Dedifferentiated amniotic fluid mesenchymal stem cell (primary cell): Measurements from ENCODE around the gene RANBP3.
"Not testable (repeated sequence)": the region's sequence is repeated elsewhere in the genome, so short reads cannot be mapped to it uniquely, and the experiment has no call there.

Source experiments
- DNase-seq: peaks from one replicate; pipeline ENCODE4 v3.0.0-alpha.2; 2016; ENCODE audit errors: extremely low spot score

The RANBP3 gene

GRCh38 chr19:5903624-5904351, 74.2 kb downstream of the RANBP3 start, which contains the start of gene NDUFA11:
Gene NDUFA11 (minus strand): TSS chr19:5903790. CDS start chr19:5903708, 82 bp downstream.
- DNase-seq, result peak; percentile 96

DNA sequence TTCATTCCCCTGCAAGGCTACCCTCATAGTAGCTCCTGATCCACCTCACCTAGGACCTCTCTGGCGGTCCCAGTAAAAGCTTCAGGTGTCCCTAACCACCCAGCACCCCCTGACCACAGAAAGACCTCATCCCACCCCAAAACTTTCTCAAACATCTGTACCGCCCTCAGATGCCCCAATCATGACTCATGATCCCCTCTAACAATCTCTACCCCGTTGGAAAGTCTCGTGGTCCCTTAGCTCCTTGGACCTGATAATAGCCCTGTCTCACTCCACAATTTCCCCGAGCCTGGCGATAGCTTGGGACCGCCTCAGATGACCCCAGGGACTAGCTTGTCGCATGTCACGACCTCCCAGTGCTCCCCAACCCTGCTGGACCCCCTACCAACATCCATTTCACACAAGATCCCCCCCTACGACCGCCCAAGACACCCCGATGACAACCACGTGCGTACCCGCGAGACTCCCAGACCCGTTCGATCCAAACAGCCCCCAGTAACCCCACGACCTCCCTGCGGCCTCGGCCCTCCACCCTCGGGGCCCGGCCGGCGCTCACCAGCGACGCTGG, 74.8 kb downstream of the RANBP3 start:
- DNase-seq, result peak; percentile 26

DNA sequence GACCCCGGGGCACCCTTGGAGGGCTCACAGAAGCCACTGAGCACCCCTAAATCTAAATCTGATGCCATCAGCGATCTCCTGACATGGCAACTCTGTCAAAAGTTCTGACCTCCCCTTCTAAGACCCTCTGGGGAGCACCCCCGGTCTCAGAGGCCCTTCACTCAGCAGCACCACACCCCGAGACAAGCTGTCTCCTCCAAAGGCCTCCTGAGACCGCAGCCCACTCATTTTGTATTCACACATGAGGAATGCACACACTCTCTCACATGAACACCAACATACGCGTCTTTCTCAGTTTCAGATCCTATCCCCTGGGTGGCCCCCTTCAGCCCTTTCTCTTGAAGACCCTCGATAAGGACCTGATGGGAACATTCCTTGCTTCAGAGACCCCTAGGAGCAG, 77.0 kb downstream of the RANBP3 start:
- DNase-seq, result no peak

- DNase-seq, result no peak
Observed at GRCh38 chr19:5899728-5900526, 78.0 kb downstream of the RANBP3 start.

- no peak for DNase-seq
Observed at GRCh38 chr19:5897189-5897969, 80.6 kb downstream of the RANBP3 start.

- no peak for DNase-seq
Observed at GRCh38 chr19:5896365-5897076, 81.4 kb downstream of the RANBP3 start.

- no peak for DNase-seq
Observed at GRCh38 chr19:5895890-5896289, 82.0 kb downstream of the RANBP3 start.

DNA sequence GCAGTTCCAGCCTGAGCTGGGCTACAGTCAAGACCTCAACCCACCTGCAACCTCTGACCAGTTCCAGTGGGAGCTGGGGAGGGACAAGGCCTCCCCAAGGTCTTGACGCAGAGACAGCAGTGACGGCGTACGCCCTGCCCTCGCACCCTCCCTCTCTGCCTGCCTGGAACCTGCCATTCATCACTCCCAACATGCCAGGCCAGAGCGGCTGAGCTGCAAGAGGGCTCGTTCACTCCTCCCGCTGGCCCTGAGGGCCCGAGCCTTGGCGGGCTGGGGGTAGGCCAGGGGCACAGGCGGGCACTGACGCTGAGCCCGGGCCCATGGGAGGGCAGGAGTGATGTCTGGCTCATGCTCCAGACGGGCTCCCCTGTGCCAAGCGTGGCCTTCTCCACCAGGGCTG, 82.5 kb downstream of the RANBP3 start:
- no peak for DNase-seq

- DNase-seq, result no peak
Observed at GRCh38 chr19:5894704-5895349, 83.1 kb downstream of the RANBP3 start.

DNA sequence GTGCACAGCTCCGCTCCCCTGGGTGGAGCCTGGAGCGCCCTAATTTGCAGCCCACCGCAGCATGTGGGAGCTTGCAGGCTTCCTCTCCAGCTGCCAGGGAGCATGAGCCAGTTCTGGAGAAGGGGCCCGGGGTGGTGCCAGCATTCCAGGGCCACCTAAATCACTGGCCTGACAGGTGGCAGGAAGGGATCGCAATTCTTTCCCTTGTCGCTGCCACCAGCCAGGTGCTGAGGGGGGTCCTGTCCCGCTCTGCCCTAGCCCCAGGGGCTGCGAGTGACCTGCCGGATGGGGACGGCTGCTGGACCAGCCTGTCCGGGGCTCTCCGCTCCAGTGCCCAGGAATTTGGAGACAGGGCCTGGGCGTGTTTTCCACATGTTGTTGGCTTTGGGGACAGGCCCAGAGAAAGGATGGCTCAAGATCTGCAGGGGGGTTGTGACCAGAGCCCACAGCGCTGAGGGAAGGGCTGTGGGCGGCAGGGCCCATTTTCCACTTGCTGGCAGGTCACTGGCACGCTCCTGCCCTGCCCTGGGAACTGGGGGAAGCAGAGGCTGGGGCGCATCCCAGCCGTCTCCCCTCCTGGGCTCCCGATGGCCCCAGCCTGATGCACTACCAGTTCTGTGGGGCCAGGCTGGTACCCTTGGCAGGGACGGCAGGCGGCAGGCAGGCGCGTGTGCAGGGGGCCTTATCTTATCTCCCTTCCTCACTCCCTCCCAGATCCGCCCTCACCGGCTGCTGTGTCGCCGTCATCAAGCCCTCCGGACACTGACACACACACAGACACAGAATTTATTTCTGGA, 83.8 kb downstream of the RANBP3 start:
- DNase-seq, result no peak

DNA sequence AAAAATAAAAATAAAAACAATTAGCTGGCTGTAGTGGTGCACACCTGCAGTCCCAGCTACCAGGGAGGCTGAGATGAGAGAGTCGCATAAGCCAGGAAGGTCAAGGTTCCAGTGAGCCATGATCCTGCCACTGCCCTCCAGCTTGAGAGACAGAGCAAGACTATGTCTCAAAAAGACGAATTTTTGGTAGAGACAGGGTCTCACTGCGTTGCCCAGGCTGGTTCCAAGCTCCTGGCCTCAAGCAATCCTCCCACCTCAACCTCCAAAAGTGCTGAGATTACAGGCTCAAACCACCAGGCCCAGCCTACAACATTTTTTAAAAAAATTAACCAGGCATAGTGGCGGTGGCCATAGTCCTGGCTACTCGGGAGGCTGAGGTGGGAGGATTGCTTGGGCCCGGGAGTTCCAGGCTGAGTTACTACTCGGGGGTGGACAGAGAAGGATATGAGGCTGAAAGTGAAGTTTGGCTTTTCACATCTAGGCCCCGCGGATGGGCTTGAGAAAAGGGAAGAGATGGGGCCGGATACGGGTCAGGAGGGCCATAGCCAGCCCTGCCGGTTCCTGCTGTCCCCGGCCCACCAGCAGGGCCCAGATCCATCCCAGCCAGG, 84.5 kb downstream of the RANBP3 start:
- no peak for DNase-seq

GRCh38 chr19:5892772-5893275, 85.1 kb downstream of the RANBP3 start:
- no peak for DNase-seq

DNA sequence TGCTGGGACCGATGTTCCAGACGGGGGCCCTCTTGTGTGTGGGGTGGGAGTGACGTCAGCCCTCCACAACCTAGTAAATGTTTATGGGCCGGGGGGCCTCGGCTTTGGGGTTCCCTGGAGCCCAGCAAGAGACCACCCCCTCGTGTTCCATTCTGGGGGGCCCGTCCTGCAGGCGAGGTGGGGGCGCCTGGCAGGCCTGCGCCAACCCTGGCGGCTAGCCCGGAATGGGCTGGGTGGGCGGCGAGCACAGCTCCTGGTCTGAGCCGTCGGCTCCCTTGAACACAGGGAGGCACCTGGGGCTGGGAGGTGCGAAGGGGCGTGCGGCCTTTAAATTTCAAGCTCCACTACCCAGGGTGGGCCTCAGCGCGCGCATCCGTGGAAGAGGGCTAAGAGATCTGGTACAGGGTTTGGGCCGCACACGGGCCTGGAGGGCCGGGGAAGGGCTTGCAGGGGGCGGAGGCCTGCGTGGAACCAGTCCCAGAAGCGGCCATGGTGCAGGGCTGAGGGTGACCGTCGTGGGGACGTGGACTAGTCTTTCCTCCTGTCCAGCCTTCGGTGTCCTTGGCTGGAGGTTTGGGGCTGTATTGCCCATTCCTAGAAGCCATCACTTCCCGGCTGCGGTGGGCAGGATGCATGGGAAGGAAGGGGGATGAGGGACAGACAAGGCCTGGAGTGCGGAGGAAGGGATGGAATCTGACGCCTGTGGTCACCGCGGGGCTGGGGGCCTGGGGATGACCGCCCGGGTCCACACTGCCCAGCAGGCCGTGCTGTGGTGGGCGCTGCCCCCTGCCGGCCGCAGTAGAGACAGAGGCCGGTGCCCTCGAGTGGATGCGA, 85.8 kb downstream of the RANBP3 start:
- no peak for DNase-seq

GRCh38 chr19:5891572-5891937, 86.4 kb downstream of the RANBP3 start:
- no peak for DNase-seq

DNA sequence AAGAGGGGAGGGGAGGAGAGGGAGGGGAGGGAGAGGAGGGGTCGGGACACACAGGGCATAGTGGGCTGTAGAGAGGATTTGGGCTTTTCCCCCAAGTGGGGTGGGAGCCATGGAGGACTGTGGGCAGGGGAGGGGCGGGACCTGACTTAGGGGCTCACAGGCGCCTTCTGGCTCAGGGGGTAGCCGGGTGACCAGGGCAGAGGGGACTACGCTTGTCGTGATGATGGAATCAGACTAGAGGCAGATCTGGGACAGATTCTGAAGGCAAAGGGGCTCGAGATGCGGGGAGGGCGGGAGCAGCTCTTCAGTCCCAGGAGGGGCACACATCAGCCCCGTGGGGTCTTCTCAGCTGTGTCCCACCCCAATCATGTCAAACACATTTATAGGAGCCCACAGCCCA, 87.8 kb downstream of the RANBP3 start:
- DNase-seq, result no peak

DNA sequence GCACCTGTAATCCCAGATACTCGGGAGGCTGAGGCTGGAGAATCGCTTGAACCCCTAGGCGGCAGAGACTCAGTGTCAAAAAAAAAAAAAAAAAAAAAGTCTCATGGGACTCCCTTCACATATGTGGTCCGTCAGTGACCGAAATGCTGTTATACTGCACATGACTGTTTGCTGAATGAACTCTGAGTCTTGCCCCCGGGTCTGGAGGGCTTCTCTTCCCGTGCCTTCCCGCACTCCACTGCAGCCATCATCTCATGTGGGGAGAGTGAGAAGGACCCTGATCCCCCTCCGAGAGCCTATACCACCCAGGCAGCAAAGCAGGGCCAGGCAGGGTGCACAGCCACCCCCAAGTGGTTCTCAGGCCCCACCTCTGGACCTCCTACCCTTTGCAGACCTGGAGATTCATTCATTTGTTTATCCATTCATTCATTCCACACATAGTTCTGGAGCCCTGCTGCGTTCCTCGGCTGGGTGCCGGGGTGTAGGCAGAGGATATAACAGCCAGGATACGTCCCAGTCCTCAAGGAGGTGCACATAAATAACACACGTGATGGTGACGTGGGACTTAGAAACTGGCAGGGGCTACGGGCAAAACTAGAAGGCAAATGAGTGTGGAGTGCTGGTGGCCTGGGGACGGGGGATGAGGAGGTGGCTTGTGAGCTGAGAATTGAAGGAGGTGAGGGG, 88.5 kb downstream of the RANBP3 start:
- DNase-seq, result no peak

DNA sequence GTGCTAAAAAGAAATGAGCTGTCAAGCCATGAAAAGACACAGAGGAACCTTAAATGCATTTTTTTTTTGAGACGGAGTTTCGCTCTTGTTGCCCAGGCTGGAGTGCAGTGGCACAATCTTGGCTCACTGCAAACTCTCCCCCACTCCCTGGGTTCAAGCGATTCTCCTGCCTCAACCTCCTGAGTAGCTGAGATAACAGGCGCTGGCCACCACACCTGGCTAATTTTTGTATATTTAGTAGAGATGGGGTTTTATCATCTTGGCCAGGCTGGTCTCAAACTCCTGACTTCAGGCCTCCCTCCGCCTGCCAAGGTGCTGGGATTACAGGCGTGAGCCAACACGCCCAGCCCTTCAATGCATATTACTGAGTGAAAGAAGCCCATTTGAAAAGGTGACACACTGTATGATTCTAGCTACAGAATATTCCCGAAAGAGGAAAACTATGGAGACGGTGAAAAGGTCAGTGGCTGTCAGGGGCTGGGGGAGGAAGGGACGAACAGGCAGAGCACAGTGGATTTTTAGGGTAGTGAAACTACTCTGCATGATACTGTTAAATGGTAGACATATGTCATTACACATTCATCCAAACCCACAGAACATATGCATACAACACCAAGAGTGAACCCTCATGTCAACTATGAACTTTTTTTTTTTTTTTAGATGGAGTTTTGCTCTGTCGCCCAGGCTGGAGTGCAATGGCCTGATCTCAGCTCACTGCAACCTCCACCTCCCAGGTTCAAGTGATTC, 93.7 kb downstream of the RANBP3 start:
- not testable (repeated sequence) for DNase-seq
